Epidermal melanocyte (primary cell): ENCODE results near the gene GRM5.
"Not testable (repeated sequence)": the region's sequence is repeated elsewhere in the genome, so short reads cannot be mapped to it uniquely, and the experiment has no call there.

Experiments
- DNase-seq: peaks from one replicate; pipeline ENCODE4 v3.0.0; 2011; ENCODE audit warnings: low spot score; ENCODE audit not compliant: insufficient read length

GRM5 gene

GRCh38 chr11:88975441-88975840 is 90.3 kb downstream of the GRM5 start:
- not testable (repeated sequence) for DNase-seq

DNA sequence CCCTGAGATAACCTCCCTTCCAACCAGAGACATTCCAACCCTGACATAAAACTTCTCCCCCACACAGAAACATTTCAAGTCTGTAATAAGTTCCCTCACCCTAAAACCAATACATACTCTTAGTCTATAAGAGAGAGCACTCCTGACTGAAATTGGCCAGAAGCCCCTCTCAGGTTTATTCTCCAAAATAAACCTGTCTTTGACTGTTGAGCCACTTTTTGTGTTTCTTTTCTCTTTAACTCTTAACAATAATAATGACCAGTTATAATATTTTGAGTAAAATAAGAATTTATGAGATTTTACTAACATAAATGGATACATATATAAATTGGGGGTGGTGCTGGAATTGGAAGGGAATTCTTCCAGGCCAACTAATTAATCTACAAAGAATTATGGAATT is 93.6 kb downstream of the GRM5 start:
- DNase-seq = no peak

GRCh38 chr11:88961621-88962020 is 104.2 kb downstream of the GRM5 start:
- not testable (repeated sequence) for DNase-seq

DNA sequence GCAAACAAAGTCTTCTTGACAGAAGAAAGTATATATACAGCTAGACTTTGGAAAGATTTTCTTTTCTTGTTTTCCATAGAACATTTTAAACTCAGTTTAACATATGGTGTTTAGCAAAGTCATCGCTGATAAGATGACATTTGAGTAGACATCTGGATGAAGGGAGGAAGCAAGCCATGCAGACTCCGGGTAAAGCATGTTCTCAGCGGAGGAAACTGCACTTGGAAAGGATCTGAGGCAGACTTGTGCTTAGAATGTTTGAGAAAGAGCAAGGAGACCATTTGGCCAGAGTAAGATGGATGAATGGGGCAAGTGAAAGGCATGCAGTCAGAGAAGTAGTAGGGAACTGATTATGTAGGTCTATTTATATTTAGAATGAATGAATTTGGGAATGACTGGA is 105.9 kb downstream of the GRM5 start:
- not testable (repeated sequence) for DNase-seq

DNA sequence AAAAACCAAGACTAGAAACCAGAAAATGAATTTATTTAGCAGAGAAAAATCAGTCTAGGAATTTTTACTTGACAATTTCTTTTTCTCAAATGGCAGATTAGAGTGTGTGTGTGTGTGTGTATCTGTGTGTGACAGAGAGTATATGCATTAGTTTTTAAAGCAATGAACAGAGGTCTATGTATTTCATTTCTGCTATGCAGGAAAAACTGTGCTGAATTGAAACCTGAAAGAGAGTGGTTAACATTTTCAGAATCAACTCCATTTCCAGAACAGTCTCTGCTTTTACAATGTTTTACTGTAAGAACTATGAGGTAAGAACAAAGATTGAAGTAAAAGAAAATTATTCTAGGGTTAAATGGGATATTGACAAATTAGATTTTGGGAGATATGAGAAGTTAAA is 114.8 kb downstream of the GRM5 start:
- DNase-seq = no peak

- not testable (repeated sequence) for DNase-seq
Observed at GRCh38 chr11:88948908-88949307, 116.9 kb downstream of the GRM5 start.

DNA sequence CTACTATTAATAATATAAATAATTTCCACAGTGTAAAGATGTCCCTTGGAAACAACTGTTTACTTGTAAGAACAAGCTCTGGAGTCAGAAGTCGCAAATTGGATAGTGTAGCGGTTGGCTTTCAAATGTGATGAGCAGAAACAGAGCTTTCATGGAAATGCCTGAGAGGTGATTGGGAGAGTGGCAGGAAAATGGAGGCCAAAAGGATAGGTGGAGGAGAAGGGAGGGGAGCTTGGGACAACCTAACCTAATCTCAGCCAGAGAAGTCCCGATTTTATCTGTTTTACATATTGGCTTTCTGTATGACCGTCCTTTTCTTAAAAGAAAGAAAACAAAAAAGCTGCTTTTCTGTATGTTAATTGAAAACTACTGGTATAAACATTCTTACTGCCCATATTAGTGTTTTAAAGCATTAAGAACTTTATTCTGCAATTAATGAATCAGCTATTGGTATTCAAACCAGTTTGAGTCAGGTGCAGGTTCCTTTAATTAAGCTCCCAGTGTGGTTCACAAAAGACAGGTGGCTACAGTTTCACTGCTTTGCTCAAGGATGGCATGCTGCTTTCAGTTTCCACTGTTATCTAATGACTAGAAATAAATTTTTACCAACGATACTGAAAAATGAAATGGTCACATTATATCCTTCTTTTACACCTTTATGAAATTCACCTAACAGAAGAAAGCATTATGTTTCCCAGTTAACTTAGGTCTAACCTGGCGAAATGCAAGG is 117.8 kb downstream of the GRM5 start:
- not testable (repeated sequence) for DNase-seq

GRCh38 chr11:88929665-88930064 is 136.1 kb downstream of the GRM5 start:
- DNase-seq = not testable (repeated sequence)

DNA sequence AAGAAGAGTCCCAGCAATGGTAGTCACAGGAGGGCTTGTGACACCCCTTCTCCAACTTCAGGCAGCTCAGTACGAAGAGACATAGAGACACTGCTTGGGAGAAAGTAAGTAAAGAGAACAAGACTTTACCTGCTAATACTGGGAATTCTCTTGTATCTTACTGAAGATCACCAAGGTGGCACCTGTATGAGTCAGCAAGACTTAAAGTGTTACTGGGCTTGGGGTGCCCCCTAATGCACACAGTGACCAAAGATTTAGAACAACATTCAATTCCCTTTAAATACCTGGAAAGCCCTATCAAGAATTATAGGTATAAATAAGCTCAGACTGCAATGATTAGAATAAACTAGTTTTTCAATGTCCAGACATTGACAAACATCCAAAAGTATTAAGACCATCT is 148.7 kb downstream of the GRM5 start:
- DNase-seq = not testable (repeated sequence)

- no peak for DNase-seq
Observed at GRCh38 chr11:88909500-88909899, 156.3 kb downstream of the GRM5 start.

DNA sequence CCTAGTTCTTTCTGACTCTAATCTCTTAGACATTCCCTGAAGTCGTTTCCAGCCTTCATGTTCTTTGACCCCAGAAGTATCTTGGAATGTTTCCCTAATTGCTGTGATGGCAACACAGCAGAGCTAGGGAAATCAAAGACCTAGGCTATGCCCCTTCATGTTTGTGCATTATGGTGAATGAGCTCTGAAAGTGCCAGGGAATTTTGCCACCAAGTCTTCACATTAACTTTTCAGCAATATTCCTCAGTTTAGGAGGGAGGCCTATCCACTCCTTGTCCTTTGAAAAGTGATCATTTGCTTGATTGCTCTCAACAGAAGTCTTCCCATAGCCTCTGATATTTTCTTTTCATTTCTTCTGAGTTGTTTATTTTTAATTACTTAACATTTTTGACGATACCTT is 164.3 kb downstream of the GRM5 start:
- not testable (repeated sequence) for DNase-seq

DNA sequence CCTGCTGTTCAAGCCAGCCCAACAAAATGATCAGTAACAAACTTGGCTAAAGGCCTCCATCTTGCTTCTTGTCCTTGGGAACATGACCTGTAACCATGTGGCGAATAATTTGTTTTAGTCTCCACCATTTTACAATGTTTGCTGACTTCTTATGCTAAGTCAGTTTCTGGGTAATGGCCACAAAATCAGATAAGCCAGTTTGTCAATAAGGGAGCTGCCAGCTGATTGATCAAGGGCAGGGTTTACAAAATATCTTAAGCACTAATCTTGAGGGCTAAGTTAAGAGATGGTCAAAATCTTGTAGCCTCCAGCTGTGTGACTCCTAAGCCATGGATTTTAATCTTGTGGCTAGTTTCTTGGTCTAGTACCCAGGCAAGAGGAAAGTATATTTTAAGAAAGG is 176.9 kb downstream of the GRM5 start:
- not testable (repeated sequence) for DNase-seq

GRCh38 chr11:88886796-88887195 is 179.0 kb downstream of the GRM5 start:
- DNase-seq = no peak

DNA sequence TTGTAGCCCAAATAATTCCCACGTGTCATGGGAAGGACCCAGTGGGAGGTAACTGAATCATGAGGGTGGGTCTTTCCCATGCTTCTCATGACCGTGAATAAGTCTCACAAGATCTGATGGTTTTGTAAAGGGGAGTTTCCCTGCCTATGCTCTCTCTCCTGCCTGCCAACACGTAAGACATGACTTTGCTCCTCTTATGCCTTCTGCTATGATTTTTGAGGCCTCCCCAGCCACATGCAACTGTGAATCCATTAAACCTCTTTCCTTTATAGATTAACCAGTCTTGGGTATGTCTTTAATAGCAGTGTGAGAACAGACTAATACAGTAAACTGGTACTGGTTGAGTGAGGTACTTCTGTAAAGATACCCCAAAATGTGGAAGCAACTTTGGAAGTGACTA is 183.0 kb downstream of the GRM5 start:
- not testable (repeated sequence) for DNase-seq

DNA sequence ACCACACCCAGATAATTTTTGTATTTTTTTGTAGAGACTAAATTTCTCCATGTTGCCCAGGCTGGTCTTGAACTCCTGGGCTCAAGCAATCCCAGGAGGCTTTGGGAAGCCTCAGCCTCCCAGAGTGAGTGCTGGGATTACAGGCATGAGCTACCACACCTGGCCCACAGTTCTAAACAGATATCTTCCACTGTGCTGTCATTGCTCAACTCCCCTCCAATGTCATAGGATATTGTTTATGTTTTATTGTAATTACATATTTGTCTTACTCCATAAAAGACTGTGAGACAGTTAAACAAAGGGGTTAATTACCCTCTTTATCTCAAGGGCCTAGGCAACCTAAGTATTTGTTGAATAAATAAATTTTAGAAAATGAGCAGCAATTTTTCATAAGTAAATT is 204.2 kb downstream of the GRM5 start:
- no peak for DNase-seq

- DNase-seq = not testable (repeated sequence)
Observed at GRCh38 chr11:88860431-88860830, 205.4 kb downstream of the GRM5 start.

GRCh38 chr11:88853963-88854362 is 211.8 kb downstream of the GRM5 start:
- not testable (repeated sequence) for DNase-seq

GRCh38 chr11:88851547-88851946 is 214.2 kb downstream of the GRM5 start:
- not testable (repeated sequence) for DNase-seq

- DNase-seq = not testable (repeated sequence)
Observed at GRCh38 chr11:88849773-88850172, 216.0 kb downstream of the GRM5 start.

DNA sequence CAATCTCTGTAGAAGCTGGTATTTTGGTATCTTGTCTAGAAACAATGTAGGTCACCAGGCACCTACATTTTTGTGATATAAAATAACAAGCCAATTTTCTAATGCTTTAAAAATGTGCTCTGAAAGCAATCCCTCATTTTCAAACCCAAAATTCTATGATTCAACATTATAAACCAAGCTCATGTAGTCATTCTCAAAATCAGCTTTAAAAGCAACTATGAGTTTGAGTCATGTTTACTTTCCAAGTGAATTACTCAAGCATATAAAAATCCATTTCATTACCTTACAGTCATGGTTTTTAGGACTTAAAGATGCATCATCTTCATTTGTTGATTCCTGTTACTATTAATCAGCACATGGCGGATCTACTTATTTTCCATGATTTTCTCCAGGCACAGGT is 216.4 kb downstream of the GRM5 start:
- DNase-seq = no peak

DNA sequence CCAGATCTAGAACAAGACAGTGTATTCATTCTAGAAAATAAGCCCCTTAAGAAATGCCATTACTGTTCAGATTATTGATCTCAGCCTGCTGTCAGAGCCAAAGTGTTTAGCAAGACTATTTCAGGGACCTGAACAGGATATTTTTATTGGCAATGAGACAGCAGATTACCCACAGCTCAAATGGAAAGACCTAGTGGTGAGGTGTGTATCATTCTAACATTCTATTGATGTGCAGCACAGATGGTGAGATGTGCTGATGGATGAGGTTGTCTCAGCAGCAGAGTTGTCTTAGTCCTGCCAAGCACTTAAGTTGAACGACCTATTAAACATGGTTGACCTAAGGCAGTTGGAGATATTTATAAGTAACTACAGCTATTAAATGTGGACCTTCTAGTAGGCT is 219.5 kb downstream of the GRM5 start:
- not testable (repeated sequence) for DNase-seq

- DNase-seq = not testable (repeated sequence)
Observed at GRCh38 chr11:88844941-88845340, 220.8 kb downstream of the GRM5 start.

- DNase-seq = not testable (repeated sequence)
Observed at GRCh38 chr11:88843766-88844426, 221.9 kb downstream of the GRM5 start.
